HPDE6-E6E7 (cell line): ENCODE results near the gene ATXN7.

Source experiments
- DNase-seq: peaks from one replicate; pipeline ENCODE4 v3.0.0; 2011; ENCODE audit warnings: missing footprints; ENCODE audit errors: extremely low spot score

ATXN7 gene

DNA sequence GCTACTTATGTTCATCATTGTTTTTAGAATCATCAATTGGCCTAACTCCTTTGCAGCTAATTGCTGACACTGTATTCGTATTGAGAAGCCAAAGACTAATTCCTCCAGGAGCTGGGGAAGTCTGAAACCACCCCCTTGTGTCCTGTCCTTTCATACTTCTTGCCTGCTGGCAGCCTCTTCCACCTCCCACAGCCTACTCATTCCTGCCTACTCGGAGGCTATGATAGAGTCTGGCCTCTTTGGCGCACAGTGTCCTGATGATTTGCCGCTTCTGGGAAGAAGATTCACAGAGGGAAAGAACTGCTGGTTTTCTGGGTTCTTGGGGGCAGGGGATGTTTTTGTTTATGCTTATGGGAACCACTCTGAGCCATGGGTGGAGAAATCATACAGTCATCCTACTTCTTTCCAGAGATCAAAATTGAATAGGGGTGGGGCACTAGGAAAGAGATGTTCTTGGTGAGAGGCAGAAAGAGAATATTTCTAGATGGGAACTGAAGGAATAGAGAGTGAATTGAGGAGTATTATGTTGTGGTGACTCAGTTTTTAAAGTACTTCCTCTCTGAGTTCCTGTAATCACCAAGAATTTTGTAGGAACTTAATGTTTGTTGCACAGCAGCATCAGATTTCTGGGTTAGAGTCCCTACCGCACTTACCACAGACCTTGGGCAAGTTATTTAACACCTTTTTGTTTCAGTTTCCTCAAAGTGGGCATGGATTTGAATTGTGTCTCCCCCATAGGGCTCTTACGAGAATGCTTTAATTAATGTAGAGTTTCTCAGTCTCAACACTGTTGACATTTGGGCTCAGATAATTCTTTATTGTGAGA, 70.6 kb downstream of the ATXN7 start:
- no peak for DNase-seq

DNA sequence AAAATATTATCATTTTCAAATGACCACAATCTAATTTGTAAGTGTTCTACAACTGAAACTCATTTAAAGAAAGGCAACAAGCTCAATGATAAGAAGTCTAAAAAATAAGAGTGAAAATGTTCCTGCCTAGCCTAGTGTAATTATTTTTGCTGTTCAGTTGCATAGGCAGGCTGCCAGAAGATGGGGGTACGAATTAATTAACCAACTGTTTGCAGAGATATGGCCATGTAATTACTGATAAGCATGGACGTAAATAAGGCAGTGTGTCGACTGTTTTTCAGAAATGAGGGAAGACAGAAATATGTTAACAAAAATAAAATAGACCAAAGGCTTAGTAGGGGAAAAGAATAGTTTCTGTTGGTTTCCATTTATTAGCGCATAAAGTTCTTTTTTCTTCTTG, 73.3 kb downstream of the ATXN7 start:
- DNase-seq, result no peak

DNA sequence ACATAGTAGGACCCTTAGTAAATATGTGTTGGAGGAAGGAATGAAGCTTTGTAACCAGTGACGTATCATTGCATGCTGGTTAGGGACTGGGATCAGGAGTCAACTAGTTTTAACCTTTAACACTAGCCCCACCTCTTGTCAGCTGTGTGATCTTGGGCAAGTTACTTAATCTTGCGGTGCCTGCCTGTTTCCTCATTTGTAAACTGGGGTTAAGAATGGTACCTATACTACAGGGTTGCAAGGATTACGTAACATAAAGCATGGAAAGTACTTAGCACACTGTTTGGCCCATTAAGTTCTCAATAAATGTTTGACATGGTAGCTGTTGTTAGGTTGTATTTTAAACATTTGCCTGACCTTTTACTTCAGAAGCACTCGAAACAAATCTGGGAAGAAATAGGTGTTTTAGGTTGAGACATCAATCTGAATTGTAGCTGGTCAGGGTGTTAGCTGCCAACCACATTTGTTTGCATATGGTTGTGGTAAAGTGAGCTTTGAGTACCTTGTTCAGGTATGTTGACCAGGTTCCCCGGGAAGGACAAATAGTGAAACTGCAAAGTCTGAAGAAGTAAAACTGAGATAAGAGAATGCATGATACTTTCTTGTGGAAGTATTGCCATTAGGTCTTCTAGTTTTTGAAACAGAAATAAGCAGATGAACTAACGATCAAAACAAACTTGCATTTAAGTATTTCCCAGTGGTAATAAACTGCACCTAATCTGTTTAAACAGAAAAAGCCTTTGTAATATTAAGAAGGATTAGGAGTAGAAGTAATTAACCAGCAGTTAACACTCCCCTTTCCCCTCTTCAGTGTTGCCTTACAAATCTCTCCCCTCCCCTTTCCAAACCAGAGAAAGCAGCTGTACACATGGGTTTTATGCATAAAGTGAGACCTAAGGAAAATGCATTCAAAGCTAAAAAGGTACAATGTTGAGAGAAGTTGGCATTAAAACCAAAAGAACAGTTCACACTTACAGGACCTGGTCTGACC, 74.3 kb downstream of the ATXN7 start:
- DNase-seq, result no peak

DNA sequence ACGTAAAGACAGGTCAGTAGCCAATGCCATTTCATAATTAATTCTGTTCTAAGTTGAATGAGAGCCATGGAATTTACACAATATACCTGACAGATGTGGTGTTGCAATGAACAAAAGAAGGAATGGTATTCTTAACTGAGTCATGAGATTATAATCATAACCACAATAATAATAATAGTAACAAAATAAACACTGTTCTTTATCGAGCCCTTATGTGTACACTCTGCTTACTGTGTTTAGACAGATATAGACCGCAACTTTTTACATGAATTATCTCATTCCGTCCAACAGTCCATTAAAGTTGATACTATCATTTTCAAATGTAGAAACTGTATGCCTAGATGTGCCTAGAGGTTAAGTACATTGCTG, 76.7 kb downstream of the ATXN7 start:
- DNase-seq, result no peak

DNA sequence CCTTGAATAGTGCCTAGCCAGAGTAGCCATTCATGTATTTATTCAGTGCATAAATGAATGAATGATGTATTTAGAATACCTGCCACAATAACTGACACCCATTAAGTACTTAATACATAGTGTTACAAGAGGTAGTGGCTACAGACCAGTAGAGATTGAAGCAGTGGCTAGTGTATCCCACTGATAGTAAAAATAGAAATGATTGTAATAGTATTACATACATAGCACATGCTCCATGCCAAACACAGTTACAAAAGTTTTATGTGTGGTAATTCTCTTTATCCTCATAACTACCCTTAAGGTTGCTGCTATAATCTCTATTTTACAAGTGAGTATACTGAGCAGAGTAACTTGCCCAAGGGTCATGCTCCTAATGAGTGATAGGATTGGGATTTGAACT, 78.9 kb downstream of the ATXN7 start:
- DNase-seq, result no peak

DNA sequence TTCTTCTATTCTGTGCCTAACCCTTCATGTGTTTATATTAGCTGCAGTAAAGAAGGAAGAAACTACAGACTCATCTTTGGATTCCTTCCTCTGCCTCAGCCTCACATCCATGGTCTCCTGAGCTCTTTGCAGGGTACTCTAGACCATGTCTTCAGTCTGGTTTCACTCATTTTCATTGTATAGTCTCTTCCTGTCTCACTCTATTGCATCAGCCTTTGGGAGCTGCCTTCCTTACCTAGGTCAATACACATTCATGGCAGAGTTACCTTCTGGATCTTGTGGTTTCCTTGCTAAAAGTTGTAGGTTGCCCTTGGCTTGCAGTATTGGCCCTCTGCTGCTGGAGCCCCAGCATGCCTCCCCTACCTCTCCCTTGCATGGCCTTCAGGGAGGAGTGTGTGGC, 80.0 kb downstream of the ATXN7 start:
- no peak for DNase-seq

DNA sequence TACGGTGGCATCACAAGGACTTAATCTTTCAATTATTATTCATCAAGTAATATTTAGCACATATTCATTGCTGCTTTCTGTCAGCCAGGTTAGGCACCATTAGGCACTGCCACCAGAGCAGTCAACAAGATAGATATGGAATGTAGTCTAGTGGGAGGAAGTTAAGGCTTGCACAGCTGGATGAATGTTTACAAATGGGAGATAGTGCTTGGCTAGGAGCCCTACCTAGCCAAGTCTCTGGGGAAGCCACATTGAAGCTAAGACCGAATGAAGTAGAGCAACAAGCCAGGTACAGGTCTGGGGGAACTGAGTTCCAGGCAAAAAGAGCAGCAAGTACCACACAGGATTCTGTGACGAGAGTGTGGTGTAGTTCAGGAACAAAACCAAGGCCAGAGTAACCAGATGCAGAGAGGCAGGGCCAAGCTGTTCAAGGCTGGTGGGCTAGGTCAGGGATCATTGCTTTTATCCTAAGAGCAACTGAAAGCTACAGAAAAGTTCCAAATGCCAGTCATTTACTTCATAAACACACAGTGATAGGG, 82.0 kb downstream of the ATXN7 start:
- no peak for DNase-seq

DNA sequence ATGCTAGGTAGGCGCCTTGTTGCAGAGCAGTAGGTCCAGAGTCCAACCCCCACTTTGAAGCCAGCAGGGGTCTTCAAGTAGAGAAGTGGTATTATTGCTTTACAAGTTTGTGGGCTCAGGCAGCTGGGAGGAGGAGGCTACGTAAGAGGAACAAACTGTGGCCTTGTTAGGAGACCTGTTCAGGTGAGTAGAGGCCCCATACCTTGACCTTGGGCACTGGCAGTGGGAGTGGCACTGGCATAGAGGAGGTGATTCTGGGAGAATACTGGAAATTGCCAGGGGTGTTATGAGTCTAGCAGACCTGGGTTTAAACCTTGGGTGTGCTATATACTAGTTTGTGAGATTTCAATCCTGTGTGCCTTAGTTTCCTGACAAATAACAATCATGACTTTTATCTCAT, 83.1 kb downstream of the ATXN7 start:
- no peak for DNase-seq

DNA sequence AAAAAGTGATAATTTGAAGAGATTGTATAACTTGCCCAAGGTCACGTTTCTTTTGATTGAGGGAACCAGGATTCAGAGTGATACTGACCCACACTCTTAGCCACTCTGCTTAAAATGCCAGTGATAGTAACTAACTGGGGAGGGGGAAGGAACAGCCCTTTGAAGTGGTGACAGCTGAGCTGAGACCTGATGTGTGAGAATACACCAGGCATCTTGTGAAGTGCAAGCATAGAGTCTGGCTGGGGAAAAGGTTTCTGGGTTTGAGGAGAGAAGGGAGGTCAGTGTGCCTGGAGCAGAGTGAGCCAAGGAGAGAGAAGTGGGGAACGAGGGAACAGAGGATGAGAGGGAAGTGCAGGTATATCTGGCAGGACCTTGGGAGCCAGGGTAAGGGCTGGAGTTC, 83.9 kb downstream of the ATXN7 start:
- no peak for DNase-seq

DNA sequence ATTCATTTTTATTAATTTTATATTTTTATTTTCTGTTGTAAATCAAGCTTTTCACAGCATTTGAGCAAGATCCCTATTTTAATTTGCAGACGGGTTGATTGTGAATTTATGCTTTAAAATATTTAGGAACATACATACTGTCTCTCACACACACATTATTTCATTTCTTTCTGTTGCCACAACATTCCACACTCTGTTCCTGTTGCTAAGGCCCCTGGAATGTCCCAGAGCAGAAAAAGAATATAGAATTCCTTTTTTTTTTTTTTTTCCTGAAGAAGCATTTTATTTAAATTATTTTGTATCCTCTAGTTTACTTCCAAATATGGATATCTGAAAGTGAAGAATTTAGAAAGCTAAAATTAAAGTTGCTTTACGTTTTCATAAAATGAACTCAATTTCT, 85.3 kb downstream of the ATXN7 start:
- DNase-seq, result no peak

DNA sequence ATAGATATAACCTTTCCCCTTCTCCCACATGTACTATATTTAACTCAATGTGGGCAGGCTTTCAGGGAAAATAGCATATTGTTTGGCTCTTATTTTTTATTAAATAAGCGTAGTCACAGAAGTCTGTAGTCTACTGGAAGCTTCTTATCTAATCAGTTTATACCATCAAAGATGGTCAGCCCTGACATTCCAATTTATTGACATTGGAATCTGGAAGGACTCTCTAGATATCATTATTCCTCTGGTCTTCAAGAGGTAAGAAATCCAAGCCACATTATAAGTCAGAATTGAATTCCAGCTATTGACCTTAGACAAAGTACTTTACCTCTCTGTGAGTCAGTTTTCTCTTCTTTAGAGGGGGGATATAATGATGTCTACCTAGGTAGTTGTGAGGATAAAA, 87.0 kb downstream of the ATXN7 start:
- no peak for DNase-seq

DNA sequence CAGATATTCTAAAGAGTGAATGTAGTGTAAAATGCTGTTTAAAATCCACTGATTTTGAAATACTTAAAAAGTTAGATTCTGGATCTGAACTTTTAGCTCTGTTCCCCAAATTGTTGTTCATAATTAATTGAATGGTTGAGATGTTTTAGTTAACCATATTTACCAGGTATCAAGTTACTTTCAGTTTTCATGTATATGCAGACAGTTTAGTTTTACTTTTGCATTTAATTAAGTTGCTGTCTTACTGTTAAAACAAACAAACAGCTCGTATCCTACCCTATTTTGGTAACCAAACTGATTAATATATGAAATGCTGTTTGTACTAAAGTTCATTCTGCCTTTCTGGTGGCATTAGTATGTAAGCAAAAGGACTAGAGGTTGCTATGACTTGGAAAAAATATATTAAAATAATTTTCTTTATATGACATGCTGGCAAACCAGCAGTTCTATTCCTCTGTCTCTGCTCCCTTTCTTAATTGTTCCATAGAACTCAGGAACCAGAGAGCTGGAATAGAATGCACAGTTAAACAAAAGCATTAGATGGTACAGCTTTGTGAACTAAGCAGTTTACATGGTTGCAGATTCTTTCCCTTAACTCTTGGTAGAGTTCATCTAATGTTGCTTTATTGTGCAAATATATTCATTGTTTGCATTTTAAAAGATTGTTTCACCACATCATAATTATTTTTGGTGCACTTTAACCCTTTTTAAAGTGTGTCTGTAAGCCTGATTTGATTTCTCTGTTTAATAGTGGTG, 88.0 kb downstream of the ATXN7 start:
- DNase-seq, result no peak

DNA sequence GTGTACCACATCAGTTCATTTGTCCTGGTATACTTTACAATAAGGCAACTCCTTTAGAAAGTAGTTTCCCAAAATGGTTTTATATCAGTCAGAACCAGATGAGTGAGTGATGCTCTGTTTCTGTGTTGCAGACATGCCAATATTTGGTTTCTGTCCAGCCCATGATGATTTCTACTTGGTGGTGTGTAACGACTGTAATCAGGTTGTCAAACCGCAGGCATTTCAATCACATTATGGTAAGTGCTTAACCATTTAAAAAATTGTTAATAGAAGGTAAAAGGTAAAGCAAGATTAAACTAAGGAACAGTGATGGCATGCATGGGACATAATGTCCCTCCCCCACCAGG, 88.6 kb downstream of the ATXN7 start:
- DNase-seq, result no peak

DNA sequence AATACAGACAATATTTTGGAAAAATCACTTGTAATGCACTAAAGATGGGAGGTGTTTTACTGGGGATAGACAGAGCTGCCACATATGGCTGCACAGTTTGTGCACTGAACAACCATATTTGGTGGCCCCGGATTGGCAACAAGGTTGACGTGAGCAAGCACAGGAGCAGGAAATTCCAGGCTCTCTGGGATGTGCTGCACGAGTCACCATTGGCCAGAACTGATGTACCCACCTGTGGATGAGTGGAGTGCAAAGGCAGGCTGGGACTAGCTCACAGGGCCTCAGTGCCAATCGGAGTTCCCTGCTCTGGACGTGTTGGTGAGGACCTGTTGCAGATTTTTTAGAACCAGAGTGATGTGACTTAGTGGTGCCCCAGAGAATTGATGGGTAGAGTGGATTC, 90.5 kb downstream of the ATXN7 start:
- DNase-seq, result peak; percentile 12

DNA sequence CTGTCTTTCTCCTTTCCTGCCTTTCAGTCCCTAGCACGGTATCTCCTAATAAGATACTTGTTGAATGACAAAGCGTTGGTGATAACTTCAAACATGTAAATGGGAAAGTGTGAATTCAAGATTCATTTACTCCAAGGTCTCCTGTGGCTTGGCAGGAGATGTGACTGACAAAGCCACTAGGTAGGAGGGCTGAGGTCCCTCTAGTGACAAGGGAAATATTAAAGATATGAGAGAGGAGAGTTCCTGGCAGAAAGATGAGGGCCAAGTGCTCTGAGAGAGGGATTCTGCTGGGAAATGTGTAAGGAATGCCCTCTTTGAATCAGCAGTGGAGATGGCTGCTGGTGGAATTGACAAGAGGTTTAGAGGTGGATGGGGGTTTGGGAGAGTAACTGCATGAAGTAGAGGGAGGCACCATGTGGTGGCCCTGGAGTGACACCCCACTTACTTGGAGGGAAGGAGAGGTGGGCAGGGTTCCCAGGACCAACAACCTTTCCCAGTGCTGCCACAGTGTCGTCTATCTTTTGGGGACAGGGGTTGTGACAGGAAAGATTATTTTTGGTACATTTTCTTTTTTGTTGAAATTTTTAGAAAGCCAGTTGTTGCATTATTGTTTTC, 91.5 kb downstream of the ATXN7 start:
- no peak for DNase-seq

DNA sequence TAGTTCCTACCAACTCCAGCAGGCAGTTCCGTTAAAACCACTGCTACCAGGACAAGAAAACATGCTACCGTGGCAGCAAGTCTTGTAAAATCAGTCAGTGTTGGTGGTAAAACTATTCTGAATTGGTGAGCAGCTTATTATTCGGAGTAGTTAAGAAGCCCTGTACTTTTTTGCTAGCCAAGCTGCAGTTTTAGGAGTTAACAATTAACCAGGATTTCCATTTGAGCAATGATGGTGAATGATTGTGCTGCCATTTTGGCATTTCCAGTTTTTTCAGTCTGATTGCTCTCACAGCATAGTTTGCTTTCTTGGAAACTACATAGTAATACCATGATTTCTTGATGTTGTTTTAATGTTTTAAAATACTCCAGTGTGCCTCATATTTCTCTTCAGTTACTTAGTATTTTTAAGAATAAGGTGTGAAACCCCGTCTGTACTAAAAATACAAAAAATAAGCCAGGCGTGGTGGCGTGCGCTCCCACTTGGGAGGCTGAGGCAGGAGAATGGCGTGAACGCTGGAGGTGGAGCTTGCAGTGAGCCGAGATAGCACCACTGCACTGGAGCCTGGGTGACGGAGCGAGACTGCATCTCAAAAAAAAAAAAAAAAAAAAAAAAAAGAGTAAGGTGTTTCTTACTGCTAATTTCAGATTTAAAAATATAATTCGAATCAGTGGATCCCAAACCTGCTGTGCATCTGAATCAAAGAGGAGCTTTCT, 92.3 kb downstream of the ATXN7 start:
- no peak for DNase-seq

DNA sequence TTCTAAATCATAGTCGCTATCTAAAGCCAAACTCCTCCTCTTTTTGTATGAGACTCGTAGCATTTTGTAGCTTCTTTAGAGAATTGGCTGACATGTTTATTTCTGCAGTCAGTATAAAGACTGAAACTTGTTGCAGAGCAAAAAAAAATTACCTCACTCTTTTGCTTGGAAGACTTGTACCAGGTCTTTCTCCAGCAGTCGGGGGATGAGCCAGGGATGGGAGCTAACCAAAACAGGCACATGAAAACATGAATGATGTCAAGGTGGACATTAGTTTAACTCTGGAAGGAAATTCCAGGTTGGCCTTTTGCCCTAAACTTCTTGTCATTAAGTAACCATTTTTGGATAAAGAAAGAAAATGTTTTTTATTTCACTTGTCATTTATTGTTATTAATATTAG, 95.5 kb downstream of the ATXN7 start:
- DNase-seq, result no peak

DNA sequence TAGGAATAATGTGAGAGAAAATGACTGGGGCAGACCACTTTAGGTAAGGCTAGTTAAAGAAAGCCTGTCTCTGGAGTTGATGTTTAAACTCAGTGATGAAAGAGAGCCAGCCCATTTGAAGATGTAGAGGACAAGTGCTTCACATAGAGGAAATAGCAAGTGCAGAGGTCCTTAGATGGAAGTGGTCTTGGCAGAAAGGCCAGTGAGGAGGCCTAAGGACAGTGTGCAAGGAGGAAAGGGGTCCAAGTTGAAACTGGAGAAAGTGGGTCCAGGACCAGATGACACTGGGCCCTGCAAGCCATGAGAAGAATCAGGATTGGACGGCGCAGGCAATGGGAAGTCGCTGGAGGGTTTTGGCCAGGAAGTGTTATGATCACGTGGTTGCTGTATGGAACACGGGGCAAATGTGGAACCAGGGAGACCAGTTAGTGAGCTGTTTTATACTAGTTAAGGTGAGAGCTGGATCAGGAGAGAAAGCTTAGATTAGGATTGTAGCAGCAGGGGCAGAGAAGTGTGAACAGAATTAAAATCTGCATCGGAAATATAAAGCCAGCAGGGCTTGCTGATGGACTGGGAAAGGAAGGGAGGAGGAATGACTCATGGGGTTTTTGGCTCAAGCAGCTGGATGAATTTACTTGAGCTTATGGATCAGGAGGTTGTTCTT, 96.5 kb downstream of the ATXN7 start:
- DNase-seq, result no peak

DNA sequence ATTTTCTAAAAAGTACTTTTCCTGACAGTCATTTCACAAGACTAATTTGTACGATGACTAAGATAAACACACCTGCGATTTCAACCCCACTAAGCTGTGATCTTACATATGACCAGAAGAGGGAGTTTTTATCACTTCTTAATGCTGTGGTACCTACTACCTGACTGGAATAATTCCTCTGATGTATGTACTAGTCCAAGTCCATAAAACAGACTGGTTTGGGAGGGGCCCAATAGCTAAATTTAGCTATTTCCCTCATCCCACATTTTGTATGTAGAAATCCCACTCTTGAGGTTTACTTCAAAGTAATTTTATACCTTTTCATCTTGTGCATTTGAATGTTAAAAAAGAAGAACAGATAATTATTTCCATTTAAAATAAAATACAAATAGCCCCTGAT, 98.2 kb downstream of the ATXN7 start:
- peak; percentile 14 for DNase-seq

DNA sequence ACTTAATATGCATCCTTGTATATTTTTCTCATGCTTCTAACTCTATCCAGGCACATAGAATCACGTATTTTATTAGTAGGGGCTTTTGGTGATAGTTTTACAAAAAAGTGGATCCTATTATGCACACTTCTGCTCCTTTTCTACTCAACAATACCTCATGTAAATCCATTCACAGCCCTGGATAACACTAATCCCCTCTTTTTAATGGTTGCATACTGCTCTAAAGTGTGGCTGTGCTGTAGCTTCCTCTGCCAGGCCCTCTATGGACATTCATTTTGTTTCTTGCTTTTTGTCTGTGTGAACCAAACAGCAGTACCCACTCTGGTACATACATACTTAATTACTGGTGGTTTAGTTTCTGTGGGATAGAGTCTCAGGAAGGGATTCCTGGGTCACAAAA, 99.8 kb downstream of the ATXN7 start:
- DNase-seq, result no peak
